CD14-positive monocyte (primary cell): ENCODE measurements around the gene BRD3OS. TPM values are rescaled to one million over a fixed set of nuclear protein-coding genes. Genes with fewer than 3 reads are reported as not detected.

Experiments used
- DNase-seq, 3 donors: peaks; one replicate each; pipeline ENCODE4 v3.0.0-alpha.2; 2011 to 2022
- H2AFZ ChIP-seq: 2 replicates; pipeline ENCODE4 v1.6.0; 2012; ENCODE audit warnings: mild to moderate bottlenecking, low read depth, low read length, inconsistent platforms; ENCODE audit not compliant: insufficient read depth, poor library complexity, severe bottlenecking
- H3K27ac ChIP-seq, 2 donors: 1 replicate in 1 of 2; 2 replicates in 1 of 2; pipeline ENCODE4 v1.5.1; 2012 to 2013; ENCODE audit warnings: low read length in 2 of 2, control low read depth in 1 of 2, inconsistent platforms in 1 of 2, low read depth in 1 of 2, mild to moderate bottlenecking in 1 of 2
- H3K27me3 ChIP-seq, 2 donors: one replicate each; pipeline versions ENCODE4 v1.6.0 to v1.6.1; 2011 to 2013; ENCODE audit warnings: low read length in 2 of 2; ENCODE audit not compliant: control insufficient read depth in 2 of 2, insufficient read depth in 2 of 2
- H3K36me3 ChIP-seq, 2 donors: replicated peaks in 1 of 2; 1 replicate in 1 of 2; 2 replicates in 1 of 2; pipeline versions ENCODE4 v1.5.1 to v1.6.1; 2012 to 2013; ENCODE audit warnings: low read length in 2 of 2, control low read depth in 1 of 2, inconsistent platforms in 1 of 2, mild to moderate bottlenecking in 1 of 2; ENCODE audit not compliant: insufficient read depth in 2 of 2, control insufficient read depth in 1 of 2
- H3K4me1 ChIP-seq, 2 donors: 1 replicate in 1 of 2; 2 replicates in 1 of 2; pipeline versions ENCODE4 v1.5.1 to v1.6.1; 2012 to 2013; ENCODE audit warnings: low read length in 2 of 2, control low read depth in 1 of 2, inconsistent platforms in 1 of 2, mild to moderate bottlenecking in 1 of 2, moderate library complexity in 1 of 2; ENCODE audit not compliant: insufficient read depth in 2 of 2, control insufficient read depth in 1 of 2
- H3K4me2 ChIP-seq: replicated peaks from 2 replicates; pipeline ENCODE3; 2012; ENCODE audit warnings: low read length, moderate library complexity, mild to moderate bottlenecking; ENCODE audit not compliant: poor library complexity, severe bottlenecking; ENCODE audit errors: extremely low read depth
- H3K4me3 ChIP-seq, 3 experiments: fragments of 200-600 bp in 1 of 3; sonication (generic) in 1 of 3; replicated peaks in 1 of 3; 1 replicate in 2 of 3; 2 replicates in 1 of 3; pipeline ENCODE4 v1.5.1; 2011 to 2013; ENCODE audit warnings: low read length in 3 of 3, mild to moderate bottlenecking in 3 of 3, control low read depth in 2 of 3, low read depth in 2 of 3, inconsistent platforms in 1 of 3, moderate library complexity in 1 of 3
- H3K79me2 ChIP-seq: 2 replicates; pipeline ENCODE4 v1.6.0; 2012; ENCODE audit warnings: mild to moderate bottlenecking, control low read depth, inconsistent platforms, low read length, moderate library complexity; ENCODE audit not compliant: insufficient read depth
- H3K9ac ChIP-seq: 2 replicates; pipeline ENCODE4 v1.6.0; 2017; ENCODE audit warnings: low read length, mild to moderate bottlenecking; ENCODE audit not compliant: insufficient read depth, poor library complexity, severe bottlenecking
- H3K9me3 ChIP-seq, 2 donors: replicated peaks in 1 of 2; 1 replicate in 1 of 2; 2 replicates in 1 of 2; pipeline versions ENCODE4 v1.5.1 to v1.6.1; 2012 to 2013; ENCODE audit warnings: low read length in 2 of 2, control low read depth in 1 of 2; ENCODE audit not compliant: control insufficient read depth in 1 of 2, insufficient read depth in 1 of 2
- H4K20me1 ChIP-seq: 2 replicates; pipeline ENCODE4 v1.6.0; 2012; ENCODE audit warnings: mild to moderate bottlenecking, low read length, control low read depth, moderate library complexity; ENCODE audit not compliant: insufficient read depth
- H3K27ac Mint-ChIP-seq, 7 donors: one replicate each; pipeline ENCODE4 v1.8.0; 2020; ENCODE audit warnings: mild to moderate bottlenecking in 7 of 7, mixed read lengths in 7 of 7, moderate library complexity in 6 of 7, inconsistent platforms in 2 of 7
- H3K27me3 Mint-ChIP-seq, 3 donors: one replicate each; pipeline ENCODE4 v1.8.0; 2021 to 2022; ENCODE audit warnings: low read depth in 3 of 3, mild to moderate bottlenecking in 3 of 3, mixed read lengths in 3 of 3, moderate library complexity in 3 of 3, inconsistent platforms in 1 of 3
- H3K36me3 Mint-ChIP-seq, 2 donors: one replicate each; pipeline ENCODE4 v1.8.0; 2020; ENCODE audit warnings: mixed read lengths in 2 of 2, inconsistent platforms in 1 of 2, mild to moderate bottlenecking in 1 of 2
- H3K4me1 Mint-ChIP-seq: one replicate; pipeline ENCODE4 v1.8.0; 2020; ENCODE audit warnings: mild to moderate bottlenecking, mixed read lengths
- H3K4me3 Mint-ChIP-seq, 2 donors: one replicate each; pipeline ENCODE4 v1.8.0; 2020; ENCODE audit warnings: mild to moderate bottlenecking in 2 of 2, mixed read lengths in 2 of 2, moderate library complexity in 1 of 2
- H3K9me3 Mint-ChIP-seq, 7 donors: one replicate each; pipeline ENCODE4 v1.8.0; 2020 to 2022; ENCODE audit warnings: mixed read lengths in 7 of 7, mild to moderate bottlenecking in 6 of 7, moderate library complexity in 6 of 7, inconsistent platforms in 2 of 7
- WGBS: methylation state at CpG from one replicate; pipeline ENCODE4 v1.1.5; 2013; ENCODE audit warnings: missing lambda C conversion rate; ENCODE audit not compliant: insufficient coverage; 5-methylcytosine and 5-hydroxymethylcytosine counted together
- intact Hi-C, 2 donors: fragments of 100-400 bp; cut with micrococcal nuclease; formaldehyde crosslinking; loops; one replicate each; pipeline versions ENCODE4 v1.15.0 to v1.15.1; 2023
- polyA plus RNA-seq, 3 donors: library from polyadenylated mRNA; depleted of rRNA in 1 of 3; unstranded in 2 of 3; stranded (reverse) in 1 of 3; fragments of 300-500 nt in 2 of 3; fragments of >200 nt in 1 of 3; fragmentation: Illumina TruSeq in 2 of 3; gene quantifications; 1 replicate in 2 of 3; 2 replicates in 1 of 3; pipeline ENCODE4 v1.2.3, GENCODE V29; 2012 to 2021
- TF ChIP-seq, protein P1 (sequence below): fragments of 200-600 bp; IDR thresholded peaks from one replicate; pipeline ENCODE4 v1.8.0; 2022; ENCODE audit warnings: antibody characterized with exemption, mild to moderate bottlenecking

BRD3OS gene
- polyA plus RNA-seq, 3 donors = 2.9 to 6.8 (median 6.6) TPM

DNA sequence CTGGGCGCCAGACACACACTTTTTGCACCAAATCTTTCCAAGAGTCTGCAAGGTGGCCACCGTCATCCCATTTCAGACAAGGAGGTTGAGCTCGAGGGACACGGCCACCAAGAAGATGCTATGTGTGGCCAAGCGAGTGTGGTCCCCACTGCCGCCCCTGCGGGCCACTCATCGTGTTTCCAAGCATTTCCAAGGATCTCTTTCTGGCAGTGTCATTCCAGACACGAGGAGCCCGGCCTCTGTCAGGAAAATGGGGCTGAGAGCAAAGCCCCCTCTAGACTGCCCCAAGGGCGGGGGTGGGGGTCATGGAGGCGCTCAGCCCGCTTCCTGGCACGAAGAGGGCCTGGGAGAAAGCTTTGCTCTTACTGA lies 43.7 kb upstream of the BRD3OS start:
- H3K4me2 ChIP-seq = no peak overlapping the region
- no peak overlapping the region for H3K9ac ChIP-seq
- H2AFZ ChIP-seq = no peak overlapping the region
- Mint-ChIP-seq H3K27me3 (peaks cover 2 to 18% (median 9%) of the 10 kb centered on the region in 3 donors), H3K9me3 (no peaks in the 10 kb centered on the region), H3K36me3 (peaks cover 3 to 16% of the 10 kb centered on the region in 2 donors), H3K4me3 (no peak overlapping the region), H3K27ac (no peak overlapping the region), H3K4me1 (peaks cover 16% of the 10 kb centered on the region)
- intact Hi-C loops = no loop called here
- H4K20me1 ChIP-seq = peaks cover 100% of the 10 kb centered on the region
- H3K27ac ChIP-seq = no peak overlapping the region
- H3K4me1 ChIP-seq = no peaks in the 10 kb centered on the region
- H3K4me3 ChIP-seq = no peak overlapping the region
- WGBS = over 99% methylated on average over 14 of the region's 14 CpGs
- no peaks in the 10 kb centered on the region for H3K9me3 ChIP-seq
- TF ChIP-seq, protein P1, sequence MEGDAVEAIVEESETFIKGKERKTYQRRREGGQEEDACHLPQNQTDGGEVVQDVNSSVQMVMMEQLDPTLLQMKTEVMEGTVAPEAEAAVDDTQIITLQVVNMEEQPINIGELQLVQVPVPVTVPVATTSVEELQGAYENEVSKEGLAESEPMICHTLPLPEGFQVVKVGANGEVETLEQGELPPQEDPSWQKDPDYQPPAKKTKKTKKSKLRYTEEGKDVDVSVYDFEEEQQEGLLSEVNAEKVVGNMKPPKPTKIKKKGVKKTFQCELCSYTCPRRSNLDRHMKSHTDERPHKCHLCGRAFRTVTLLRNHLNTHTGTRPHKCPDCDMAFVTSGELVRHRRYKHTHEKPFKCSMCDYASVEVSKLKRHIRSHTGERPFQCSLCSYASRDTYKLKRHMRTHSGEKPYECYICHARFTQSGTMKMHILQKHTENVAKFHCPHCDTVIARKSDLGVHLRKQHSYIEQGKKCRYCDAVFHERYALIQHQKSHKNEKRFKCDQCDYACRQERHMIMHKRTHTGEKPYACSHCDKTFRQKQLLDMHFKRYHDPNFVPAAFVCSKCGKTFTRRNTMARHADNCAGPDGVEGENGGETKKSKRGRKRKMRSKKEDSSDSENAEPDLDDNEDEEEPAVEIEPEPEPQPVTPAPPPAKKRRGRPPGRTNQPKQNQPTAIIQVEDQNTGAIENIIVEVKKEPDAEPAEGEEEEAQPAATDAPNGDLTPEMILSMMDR = no peak
- no peak for DNase-seq
- H3K36me3 ChIP-seq = no peaks in the 10 kb centered on the region
- no peaks in the 10 kb centered on the region for H3K27me3 ChIP-seq
- H3K79me2 ChIP-seq = peaks cover 54% of the 10 kb centered on the region

DNA sequence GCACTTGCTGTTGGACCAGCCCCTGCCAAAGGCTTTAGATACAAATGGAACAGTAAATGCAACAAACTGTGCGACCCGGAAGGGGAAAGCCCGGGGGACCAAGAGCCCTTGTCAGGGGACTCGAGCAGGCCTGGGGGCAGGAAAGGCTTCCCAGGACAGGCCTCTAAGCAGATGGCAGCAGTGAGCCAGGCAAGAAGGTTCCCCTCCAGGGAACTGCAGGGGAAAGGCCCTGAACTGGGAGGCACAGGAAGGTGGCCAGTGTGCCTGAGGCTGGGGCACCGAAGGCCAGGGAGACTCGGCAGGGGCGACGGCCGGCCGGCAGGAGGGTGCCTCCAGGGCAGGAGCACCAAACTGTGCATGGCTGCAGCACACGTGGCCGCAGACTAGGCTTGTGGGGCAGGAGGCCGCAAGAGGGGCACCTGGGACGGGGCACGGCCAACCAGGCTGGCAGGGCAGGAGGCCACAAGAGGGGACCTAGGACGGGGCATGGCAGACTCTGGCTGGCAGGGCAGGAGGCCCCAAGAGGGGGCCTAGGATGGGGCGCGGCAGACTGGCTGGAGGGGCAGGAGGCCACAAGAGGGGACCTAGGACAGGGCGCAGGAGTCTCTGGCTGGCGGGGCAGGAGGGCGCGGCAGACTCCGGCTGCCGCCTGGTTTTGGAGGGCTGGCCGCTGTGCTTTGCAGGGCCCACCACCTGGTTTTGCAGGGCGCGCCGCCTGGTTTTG lies 43.2 kb upstream of the BRD3OS start:
- no peaks in the 10 kb centered on the region for H3K27me3 ChIP-seq
- no peak overlapping the region for H2AFZ ChIP-seq
- 92% methylated on average over 27 of the region's 28 CpGs for WGBS
- H3K9me3 ChIP-seq = no peaks in the 10 kb centered on the region
- Mint-ChIP-seq H3K9me3 (no peaks in the 10 kb centered on the region), H3K27ac (no peak overlapping the region), H3K4me3 (no peak overlapping the region), H3K27me3 (peaks cover 2 to 21% (median 9%) of the 10 kb centered on the region in 3 donors), H3K4me1 (peaks cover 16% of the 10 kb centered on the region), H3K36me3 (peaks cover 3 to 16% of the 10 kb centered on the region in 2 donors)
- H3K4me1 ChIP-seq = no peaks in the 10 kb centered on the region
- intact Hi-C loops = no loop called here
- TF ChIP-seq, protein P1 = no peak
- no peak overlapping the region for H3K4me3 ChIP-seq
- no peak overlapping the region for H3K9ac ChIP-seq
- peaks cover 98% of the 10 kb centered on the region for H4K20me1 ChIP-seq
- peaks cover 56% of the 10 kb centered on the region for H3K79me2 ChIP-seq
- H3K27ac ChIP-seq = no peak overlapping the region
- no peaks in the 10 kb centered on the region for H3K36me3 ChIP-seq
- DNase-seq = no peak
- no peak overlapping the region for H3K4me2 ChIP-seq
